ENCODE measurements around the gene HLCS.

Gene HLCS

GRCh38 chr21:36702622-36702968, 263.9 kb downstream of the HLCS start:
- H3K27ac ChIP-seq: no peak overlapping the region
- no peak for DNase-seq (ENCODE audit: low spot score)
- H3K4me3 ChIP-seq: no peak overlapping the region
- TF ChIP-seq CTCF (IDR thresholded peaks at IDR 0.05): no peak

GRCh38 chr21:36701756-36702621, 264.5 kb downstream of the HLCS start:
- no peak for TF ChIP-seq CTCF (IDR thresholded peaks at IDR 0.05)
- Histone ChIP-seq H3K27ac (no peak overlapping the region), H3K4me3 (peak overlapping the region; percentile 58)
- peak; percentile 58 for DNase-seq (ENCODE audit: low spot score)

GRCh38 chr21:36700971-36701755, 265.3 kb downstream of the HLCS start:
- Histone ChIP-seq H3K4me3 (peak overlapping the region; percentile 58), H3K27ac (no peak overlapping the region)
- no peak for TF ChIP-seq CTCF (IDR thresholded peaks at IDR 0.05)
- no peak for DNase-seq (ENCODE audit: low spot score)

Data from coronary artery (tissue), 2 donors.